ENCODE data around the gene ARPC2. TPM values are rescaled to one million over a fixed set of nuclear protein-coding genes. Genes with fewer than 3 reads are reported as not detected.

The ARPC2 gene
- total and polyA plus RNA-seq, 2 of the 13 experiments (the other 11 are each of a cell fraction or from before 2014, with no cell fraction given), result 168 to 303 TPM

- 0 out of 2 replicates have a peak, but pooled peaks have one; percentile 3 for TF ChIP-seq THAP7 (CRISPR knock-in tag; IDR thresholded peaks at IDR 0.05)
- TF ChIP-seq TRAFD1 (CRISPR knock-in tag; IDR thresholded peaks at IDR 0.05; ENCODE audit: borderline replicate concordance), result peak; percentile 93; the same call in 1 of the 2 replicates
- TF ChIP-seq MEIS2 (CRISPR knock-in tag; IDR thresholded peaks at IDR 0.05), result peak; percentile 74
- TF ChIP-seq ZNF562 (CRISPR knock-in tag; IDR thresholded peaks at IDR 0.05; ENCODE audit: borderline replicate concordance), result no peak
- TF ChIP-seq NFAT5 (CRISPR knock-in tag; IDR thresholded peaks at IDR 0.05), result peak; percentile 81; the same call in 1 of the 2 replicates
- peak; percentile 88 for TF ChIP-seq SALL2 (CRISPR knock-in tag; IDR thresholded peaks at IDR 0.05)
- TF ChIP-seq BRF2 (CRISPR knock-in tag; IDR thresholded peaks at IDR 0.05), result no peak
- TF ChIP-seq HMG20B (CRISPR knock-in tag; conservative IDR thresholded peaks at IDR 0.05), result no peak
- TF ChIP-seq ZNF512 (CRISPR knock-in tag; IDR thresholded peaks at IDR 0.05), result no peak
- TF ChIP-seq MAFF (IDR thresholded peaks at IDR 0.05; ENCODE audit: low read depth, low read length), result no peak
- no peak for TF ChIP-seq RARA (CRISPR knock-in tag; IDR thresholded peaks at IDR 0.05)
- TF ChIP-seq ZNF280D (CRISPR knock-in tag; IDR thresholded peaks at IDR 0.05), result peak; percentile 86; the same call in 1 of the 2 replicates
- no peak for TF ChIP-seq HHEX (CRISPR knock-in tag; IDR thresholded peaks at IDR 0.05)
- TF ChIP-seq ZNF790 (CRISPR knock-in tag; IDR thresholded peaks at IDR 0.05; ENCODE audit: borderline replicate concordance), result no peak
These were observed 53.1 kb downstream of the ARPC2 start, which contains the start of the genes AAMP and PNKD (continued) for GRCh38 chr2:218269900-218270720.
